Hepatocyte (in vitro differentiated cells): ENCODE measurements around the gene RNFT2. TPM values are rescaled to one million over a fixed set of nuclear protein-coding genes. Genes with fewer than 3 reads are reported as not detected.

Experiments
- DNase-seq: peaks from one replicate; pipeline ENCODE4 v3.0.0-alpha.2; 2016; ENCODE audit warnings: low spot score
- H2AFZ ChIP-seq: fragments of 200-600 bp; sonication (generic); 2 replicates; pipeline ENCODE4 v1.6.0; 2016; ENCODE audit warnings: antibody characterized with exemption, mild to moderate bottlenecking
- H3K27ac ChIP-seq: fragments of 200-600 bp; sonication (generic); 2 replicates; pipeline ENCODE4 v1.5.1; 2016; ENCODE audit warnings: mild to moderate bottlenecking
- H3K27me3 ChIP-seq: fragments of 200-600 bp; sonication (generic); 2 replicates; pipeline ENCODE4 v1.6.1; 2016
- H3K36me3 ChIP-seq: fragments of 200-600 bp; sonication (generic); replicated peaks from 2 replicates; pipeline ENCODE4 v1.5.1; 2016; ENCODE audit warnings: low read depth; ENCODE audit not compliant: insufficient read depth
- H3K4me1 ChIP-seq: fragments of 200-600 bp; sonication (generic); 2 replicates; pipeline ENCODE4 v1.5.1; 2016; ENCODE audit warnings: mild to moderate bottlenecking, moderate library complexity; ENCODE audit not compliant: insufficient read depth
- H3K4me2 ChIP-seq: fragments of 200-600 bp; sonication (generic); 2 replicates; pipeline ENCODE4 v1.6.0; 2016
- H3K4me3 ChIP-seq: fragments of 200-600 bp; sonication (generic); 2 replicates; pipeline ENCODE4 v1.5.1; 2016; ENCODE audit warnings: mild to moderate bottlenecking
- H3K79me2 ChIP-seq: fragments of 200-600 bp; sonication (generic); 2 replicates; pipeline ENCODE4 v1.6.0; 2017; ENCODE audit warnings: mild to moderate bottlenecking
- H3K9me2 ChIP-seq: fragments of 200-600 bp; sonication (generic); replicated peaks from 2 replicates; pipeline ENCODE4 v1.6.0; 2017; ENCODE audit warnings: mild to moderate bottlenecking; ENCODE audit not compliant: insufficient read depth
- H3K9me3 ChIP-seq: fragments of 200-600 bp; sonication (generic); 2 replicates; pipeline ENCODE4 v1.5.1; 2016; ENCODE audit warnings: low read depth, mild to moderate bottlenecking
- H4K20me1 ChIP-seq: fragments of 200-600 bp; sonication (generic); 2 replicates; pipeline ENCODE4 v1.6.0; 2016; ENCODE audit warnings: mild to moderate bottlenecking; ENCODE audit not compliant: insufficient read depth, poor library complexity, severe bottlenecking
- CTCF ChIP-seq: fragments of 200-600 bp; sonication (generic); IDR thresholded peaks from 2 replicates; pipeline ENCODE4 v1.5.1; 2016; ENCODE audit warnings: antibody characterized with exemption, mild to moderate bottlenecking; ENCODE audit not compliant: poor library complexity
- EZH2 ChIP-seq: fragments of 200-600 bp; sonication (generic); IDR thresholded peaks from 2 replicates; pipeline ENCODE4 v1.6.1; 2016; ENCODE audit warnings: antibody characterized with exemption, mild to moderate bottlenecking, borderline replicate concordance
- EZH2phosphoT487 ChIP-seq: fragments of 200-600 bp; sonication (generic); IDR thresholded peaks from one replicate; pipeline ENCODE4 v1.6.1; 2018; ENCODE audit warnings: antibody characterized with exemption, mild to moderate bottlenecking, low read depth, moderate library complexity; ENCODE audit not compliant: unreplicated experiment, severe bottlenecking
- WGBS: methylation state at CpG from one replicate; pipeline ENCODE4 v1.1.6; 2016; ENCODE audit warnings: low lambda C conversion rate; ENCODE audit errors: missing lambda C conversion rate; 5-methylcytosine and 5-hydroxymethylcytosine counted together
- polyA plus RNA-seq: library from polyadenylated mRNA; unstranded; fragments of >200 nt; fragmentation: Nextera tagmentation; extraction: Ambion mirVana; gene quantifications from 2 replicates; pipeline ENCODE4 v1.2.1, GENCODE V29; 2016
- total RNA-seq: library from RNA; depleted of rRNA; stranded (reverse); fragments of >200 nt; gene quantifications from 2 replicates; pipeline ENCODE4 v1.2.3, GENCODE V29; 2014

RNFT2 gene
- total and polyA plus RNA-seq, 2 experiments from 2014 or later, result 1.5 to 2.9 TPM

GRCh38 chr12:116876151-116876869 is 138.2 kb downstream of the RNFT2 start:
- 9% methylated on average over 11 of the region's 19 CpGs for WGBS
- H3K27me3 ChIP-seq, result peaks cover 72% of the 10 kb centered on the region
- DNase-seq, result no peak

DNA sequence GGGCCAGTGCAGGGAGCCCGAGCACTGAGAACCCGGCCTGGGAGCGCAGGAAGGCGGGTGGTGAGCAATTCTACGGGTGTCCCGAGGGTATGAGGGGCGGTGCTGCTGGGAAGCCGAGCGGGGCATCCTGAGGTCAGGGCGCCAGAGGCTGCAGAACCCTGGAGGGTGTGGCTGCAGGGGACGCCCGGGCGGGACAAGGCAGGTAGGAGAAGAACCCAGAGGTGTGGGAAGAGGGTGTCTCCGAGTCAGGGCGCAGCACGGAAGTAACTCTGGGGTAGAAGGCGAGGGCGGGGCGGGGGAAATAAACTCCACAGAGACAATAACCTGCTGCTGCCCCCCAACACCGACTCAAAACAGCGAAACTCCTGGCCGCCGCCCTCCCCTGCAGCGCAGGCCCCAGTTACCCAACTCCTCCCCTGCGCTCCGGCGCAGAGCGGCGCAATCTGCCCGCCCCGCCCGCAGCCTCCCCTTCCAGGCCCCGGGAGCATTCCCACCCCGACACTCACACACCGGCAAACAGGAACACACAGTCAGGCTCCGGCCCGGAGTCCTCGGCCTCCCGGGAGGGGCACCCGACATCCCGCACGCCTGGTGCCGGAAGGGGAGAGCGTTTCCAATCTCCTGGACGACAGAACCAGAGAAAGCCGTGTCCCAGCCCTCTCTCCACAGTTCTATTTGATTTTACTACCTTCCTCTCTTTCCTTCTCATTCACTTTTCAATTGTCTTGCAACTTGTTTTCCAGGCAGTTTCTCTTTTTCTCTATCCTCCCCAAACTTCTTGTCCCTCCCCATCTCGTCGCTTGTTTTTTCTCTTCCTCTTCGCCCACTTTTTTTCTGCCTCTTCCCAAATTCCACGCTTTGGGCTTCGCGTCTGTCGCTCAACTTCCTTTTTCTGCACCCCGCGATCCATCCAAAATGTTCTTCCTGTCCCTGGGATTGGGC is 140.7 kb downstream of the RNFT2 start:
- Histone ChIP-seq H3K9me2 (no peaks in the 10 kb centered on the region), H3K36me3 (no peaks in the 10 kb centered on the region), H3K27ac (no peak overlapping the region), H2AFZ (no peak overlapping the region), H3K4me3 (peak overlapping the region; percentile 26), H3K4me1 (peaks cover 28% of the 10 kb centered on the region), H3K9me3 (no peaks in the 10 kb centered on the region), H4K20me1 (no peaks in the 10 kb centered on the region), H3K4me2 (peak overlapping the region; percentile 96), H3K27me3 (peaks cover 85% of the 10 kb centered on the region), H3K79me2 (no peaks in the 10 kb centered on the region)
- 4% methylated on average over 36 of the region's 55 CpGs for WGBS
- no peak for TF ChIP-seq CTCF
- no peak for TF ChIP-seq EZH2phosphoT487
- no peak for TF ChIP-seq EZH2
- no peak for DNase-seq

More at GRCh38 chr12:116876151-116876869, 138.2 kb downstream of the RNFT2 start:
- Histone ChIP-seq H2AFZ (no peak overlapping the region), H3K9me3 (no peaks in the 10 kb centered on the region), H3K36me3 (no peaks in the 10 kb centered on the region), H3K4me3 (no peak overlapping the region), H3K4me1 (peaks cover 21% of the 10 kb centered on the region), H3K9me2 (no peaks in the 10 kb centered on the region), H3K27ac (no peak overlapping the region), H3K4me2 (peak overlapping the region; percentile 29), H3K79me2 (no peaks in the 10 kb centered on the region), H4K20me1 (no peaks in the 10 kb centered on the region)
- TF ChIP-seq CTCF, result no peak
- TF ChIP-seq EZH2phosphoT487, result no peak
- no peak for TF ChIP-seq EZH2

GRCh38 chr12:116879509-116880212 is 141.5 kb downstream of the RNFT2 start:
- peaks cover 28% of the 10 kb centered on the region for H3K4me1 ChIP-seq
- H3K79me2 ChIP-seq, result no peaks in the 10 kb centered on the region
- H3K27ac ChIP-seq, result no peak overlapping the region
- H3K9me3 ChIP-seq, result no peaks in the 10 kb centered on the region
- no peak for DNase-seq
- peak overlapping the region; percentile 96 for H3K4me2 ChIP-seq
- peak overlapping the region; percentile 26 for H3K4me3 ChIP-seq
- no peaks in the 10 kb centered on the region for H4K20me1 ChIP-seq
- TF ChIP-seq EZH2, result peak; percentile 88
- TF ChIP-seq EZH2phosphoT487, result no peak
- no peak for TF ChIP-seq CTCF
- WGBS, result 2% methylated on average over 28 of the region's 52 CpGs
- H3K9me2 ChIP-seq, result no peaks in the 10 kb centered on the region
- no peaks in the 10 kb centered on the region for H3K36me3 ChIP-seq
- no peak overlapping the region for H2AFZ ChIP-seq
- H3K27me3 ChIP-seq, result peaks cover 88% of the 10 kb centered on the region
